ENCODE results near the gene AMFR. TPM values are rescaled to one million over a fixed set of nuclear protein-coding genes. Genes with fewer than 3 reads are reported as not detected.

AMFR gene
- total and polyA plus RNA-seq, 4 donors, result 122 to 239 (median 129) TPM

DNA sequence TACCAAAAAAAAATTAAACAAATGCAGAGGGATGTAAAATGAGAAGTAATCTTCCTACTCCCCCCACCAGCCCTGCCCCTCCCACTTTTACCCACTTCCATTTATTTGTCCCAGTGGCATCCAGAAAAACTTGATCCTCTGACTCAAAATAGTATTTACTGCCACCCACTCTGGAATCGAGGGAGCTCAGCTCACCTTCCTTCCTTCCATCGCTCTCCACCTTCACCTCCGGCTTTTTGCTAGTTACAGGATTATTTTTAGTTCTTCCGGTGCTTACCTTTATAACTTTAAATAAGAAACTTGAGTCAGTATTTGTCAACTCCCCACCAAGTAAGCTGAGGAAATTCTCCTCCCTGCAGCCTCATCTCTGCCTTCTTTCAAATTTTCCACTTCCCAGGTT, 94.9 kb downstream of the AMFR start:
- DNase-seq (ENCODE audit: low read depth in 4 of 6, low spot score in 6 of 6), result no peak
- no peak overlapping the region for H3K4me3 ChIP-seq (ENCODE audit: low read depth, low read length)
- no peaks in the 10 kb centered on the region for H3K9me3 ChIP-seq (ENCODE audit: control insufficient read depth, insufficient read depth, low read length)
- H3K27me3 ChIP-seq (ENCODE audit: control insufficient read depth, insufficient read depth, low read length), result no peaks in the 10 kb centered on the region
- H3K4me1 ChIP-seq (ENCODE audit: control insufficient read depth, insufficient read depth, low read length), result peaks cover 15% of the 10 kb centered on the region
- H3K36me3 ChIP-seq (ENCODE audit: control insufficient read depth, insufficient read depth, low read length), result peaks cover 87% of the 10 kb centered on the region
- WGBS (ENCODE audit: insufficient coverage), result 100% methylated on average over 1 of the region's 4 CpGs
- H3K27ac ChIP-seq (ENCODE audit: low read depth, low read length), result no peak overlapping the region

DNA sequence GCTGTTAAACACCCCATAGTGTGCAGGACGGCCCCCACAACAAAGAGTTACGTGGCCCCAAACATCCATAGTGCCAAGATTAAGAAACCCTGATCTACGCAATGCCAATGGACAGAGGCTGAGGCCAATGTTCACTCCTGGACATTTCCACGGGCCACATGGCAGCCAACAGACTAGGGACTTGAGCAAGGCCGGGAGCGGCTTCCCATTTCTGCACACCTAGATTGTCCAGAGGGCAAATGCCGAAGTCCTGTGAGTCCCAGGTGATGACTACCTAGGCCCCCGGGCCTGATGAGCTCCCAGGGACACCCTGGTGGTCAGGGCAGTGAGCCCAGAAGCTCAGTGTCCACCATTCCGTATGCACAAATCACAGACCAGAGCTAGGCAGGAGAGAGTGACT, 95.5 kb downstream of the AMFR start:
- WGBS (ENCODE audit: insufficient coverage), result 91% methylated on average over 9 of the region's 9 CpGs
- Histone ChIP-seq H3K4me1 (ENCODE audit: control insufficient read depth, insufficient read depth, low read length) (peaks cover 15% of the 10 kb centered on the region), H3K9me3 (ENCODE audit: control insufficient read depth, insufficient read depth, low read length) (no peaks in the 10 kb centered on the region), H3K27me3 (ENCODE audit: control insufficient read depth, insufficient read depth, low read length) (no peaks in the 10 kb centered on the region), H3K4me3 (ENCODE audit: low read depth, low read length) (no peak overlapping the region), H3K36me3 (ENCODE audit: control insufficient read depth, insufficient read depth, low read length) (peaks cover 81% of the 10 kb centered on the region), H3K27ac (ENCODE audit: low read depth, low read length) (no peak overlapping the region)
- DNase-seq (ENCODE audit: low read depth in 4 of 6, low spot score in 6 of 6), result no peak

DNA sequence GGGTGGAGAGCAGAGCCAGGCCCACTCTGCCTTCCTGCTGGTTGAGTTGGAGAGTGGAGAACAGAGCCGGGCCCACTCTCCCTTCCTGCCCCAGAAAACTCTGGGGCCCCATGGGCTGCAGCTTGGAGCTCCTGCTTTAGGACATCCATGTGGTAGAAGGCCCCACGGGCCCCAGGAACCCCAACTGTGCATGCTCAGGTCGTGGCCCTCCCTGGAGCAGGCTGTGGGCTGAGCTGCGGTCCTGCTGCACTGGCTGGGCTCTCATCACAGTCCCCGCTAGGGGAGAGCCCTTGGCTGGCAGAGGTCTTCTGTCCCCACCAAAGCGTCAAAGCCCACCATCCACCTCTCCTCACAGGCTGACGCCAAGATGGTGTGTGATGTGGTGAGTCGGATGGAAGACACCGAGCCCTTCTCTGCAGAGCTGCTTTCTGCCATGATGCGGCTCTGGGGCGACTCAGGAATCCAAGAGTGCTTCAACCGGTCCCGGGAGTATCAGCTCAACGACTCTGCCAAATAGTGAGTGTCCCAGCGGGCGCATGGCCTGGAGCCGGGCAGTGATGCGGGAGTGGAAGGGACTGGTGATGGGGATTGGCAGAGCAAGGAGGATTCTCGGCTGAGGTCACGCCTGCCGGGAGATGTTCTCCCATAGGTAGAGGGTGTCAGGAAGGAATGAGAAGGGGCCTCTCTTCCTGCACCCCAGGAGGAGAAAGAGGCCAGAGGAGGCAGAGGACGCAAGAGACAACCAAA, 96.9 kb downstream of the AMFR start:
- H3K36me3 ChIP-seq (ENCODE audit: control insufficient read depth, insufficient read depth, low read length), result peaks cover 74% of the 10 kb centered on the region
- no peak overlapping the region for H3K27ac ChIP-seq (ENCODE audit: low read depth, low read length)
- 93% methylated on average over 18 of the region's 22 CpGs for WGBS (ENCODE audit: insufficient coverage)
- H3K4me3 ChIP-seq (ENCODE audit: low read depth, low read length), result no peak overlapping the region
- DNase-seq (ENCODE audit: low read depth in 4 of 6, low spot score in 6 of 6), result no peak
- H3K4me1 ChIP-seq (ENCODE audit: control insufficient read depth, insufficient read depth, low read length), result peaks cover 15% of the 10 kb centered on the region
- H3K9me3 ChIP-seq (ENCODE audit: control insufficient read depth, insufficient read depth, low read length), result no peaks in the 10 kb centered on the region
- no peaks in the 10 kb centered on the region for H3K27me3 ChIP-seq (ENCODE audit: control insufficient read depth, insufficient read depth, low read length)

DNA sequence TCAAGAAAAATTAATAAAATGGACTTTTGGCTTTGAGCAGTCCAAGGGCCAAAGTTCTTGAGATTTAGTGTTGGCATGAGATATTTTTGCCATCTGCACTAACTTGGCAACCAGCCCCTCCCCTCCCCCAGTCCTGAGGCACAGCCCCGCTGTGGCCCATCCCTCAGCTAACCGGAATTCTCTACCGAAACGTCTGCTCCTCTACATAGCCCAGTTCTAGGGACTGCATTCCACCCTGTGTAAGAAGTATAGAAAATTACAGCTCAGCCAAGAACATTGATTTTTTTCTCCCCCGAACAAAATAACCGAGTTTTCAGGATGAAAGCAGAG, 97.5 kb downstream of the AMFR start:
- Histone ChIP-seq H3K27me3 (ENCODE audit: control insufficient read depth, insufficient read depth, low read length) (no peaks in the 10 kb centered on the region), H3K27ac (ENCODE audit: low read depth, low read length) (no peak overlapping the region), H3K36me3 (ENCODE audit: control insufficient read depth, insufficient read depth, low read length) (peaks cover 72% of the 10 kb centered on the region), H3K9me3 (ENCODE audit: control insufficient read depth, insufficient read depth, low read length) (no peaks in the 10 kb centered on the region), H3K4me3 (ENCODE audit: low read depth, low read length) (no peak overlapping the region), H3K4me1 (ENCODE audit: control insufficient read depth, insufficient read depth, low read length) (peaks cover 12% of the 10 kb centered on the region)
- DNase-seq (ENCODE audit: low read depth in 4 of 6, low spot score in 6 of 6), result no peak
- WGBS (ENCODE audit: insufficient coverage), result no CpG with 5 or more reads among the region's 6 CpGs

DNA sequence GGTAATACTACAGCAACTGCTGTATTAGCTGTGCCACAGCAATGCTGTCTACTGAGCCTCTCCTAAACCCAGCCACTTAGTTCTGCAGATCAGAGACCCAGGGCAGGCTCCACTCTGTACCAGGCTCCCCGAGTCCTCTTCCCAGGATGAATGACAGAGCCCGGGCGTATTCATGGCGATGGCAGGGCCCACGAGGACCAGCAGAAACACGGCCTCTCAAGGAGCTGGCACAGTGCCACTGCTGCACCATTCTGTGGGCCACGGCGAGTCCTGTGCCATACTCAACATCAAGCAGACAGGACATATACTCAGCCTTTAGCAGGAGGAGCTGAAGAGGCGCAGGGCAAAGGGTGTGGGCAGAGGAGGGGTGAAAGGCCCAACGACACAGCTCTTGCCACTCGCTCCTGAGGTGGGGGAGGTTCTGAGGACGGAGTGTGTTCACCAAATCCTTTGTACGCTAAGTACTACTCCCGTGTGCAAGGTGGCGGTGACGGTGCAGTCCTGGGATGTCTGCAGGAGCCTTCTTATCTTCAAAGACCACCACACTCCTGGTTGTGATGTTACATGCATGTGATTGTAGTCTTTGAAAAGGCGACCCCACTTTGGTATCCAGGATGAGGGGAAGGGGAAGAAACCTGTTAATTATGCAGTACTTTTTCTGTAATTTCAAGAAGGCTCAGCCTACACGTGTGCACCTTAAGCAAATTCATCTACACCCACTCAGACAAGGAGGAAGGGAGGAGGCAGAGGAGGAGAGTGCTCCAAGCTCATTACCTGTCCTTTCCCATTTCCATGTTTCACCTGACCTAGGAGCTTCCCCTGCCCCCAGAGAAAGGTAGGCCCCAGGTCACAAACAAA, 98.0 kb downstream of the AMFR start:
- H3K4me1 ChIP-seq (ENCODE audit: control insufficient read depth, insufficient read depth, low read length), result peaks cover 7% of the 10 kb centered on the region
- H3K27ac ChIP-seq (ENCODE audit: low read depth, low read length), result no peak overlapping the region
- WGBS (ENCODE audit: insufficient coverage), result 55% methylated on average over 7 of the region's 18 CpGs
- DNase-seq (ENCODE audit: low read depth in 4 of 6, low spot score in 6 of 6), result peak in 1 of 6 donors; percentile 23
- H3K9me3 ChIP-seq (ENCODE audit: control insufficient read depth, insufficient read depth, low read length), result no peaks in the 10 kb centered on the region
- peaks cover 70% of the 10 kb centered on the region for H3K36me3 ChIP-seq (ENCODE audit: control insufficient read depth, insufficient read depth, low read length)
- H3K4me3 ChIP-seq (ENCODE audit: low read depth, low read length), result no peak overlapping the region
- no peaks in the 10 kb centered on the region for H3K27me3 ChIP-seq (ENCODE audit: control insufficient read depth, insufficient read depth, low read length)

DNA sequence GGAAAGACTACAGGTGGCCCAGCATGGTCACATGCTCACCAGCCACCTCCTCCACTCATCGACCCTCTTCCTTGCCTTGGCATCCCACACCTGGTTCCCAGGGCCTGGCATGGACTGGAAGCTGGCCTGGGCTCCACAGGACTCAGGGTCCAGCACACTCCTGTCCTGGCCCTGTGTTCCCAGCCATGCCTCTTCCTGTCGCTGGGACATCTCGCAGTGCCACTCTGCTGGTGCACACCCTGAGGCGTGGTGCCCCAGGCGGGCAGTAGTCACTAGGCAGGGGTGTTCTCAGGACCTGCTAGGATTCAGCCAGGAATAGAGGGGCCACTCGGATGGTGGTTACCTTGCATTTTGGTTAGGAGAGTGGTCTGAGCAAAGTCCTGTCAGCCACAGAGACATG, 99.4 kb downstream of the AMFR start:
- WGBS (ENCODE audit: insufficient coverage), result 95% methylated on average over 6 of the region's 6 CpGs
- Histone ChIP-seq H3K4me1 (ENCODE audit: control insufficient read depth, insufficient read depth, low read length) (peaks cover 10% of the 10 kb centered on the region), H3K27ac (ENCODE audit: low read depth, low read length) (no peak overlapping the region), H3K36me3 (ENCODE audit: control insufficient read depth, insufficient read depth, low read length) (peaks cover 65% of the 10 kb centered on the region), H3K27me3 (ENCODE audit: control insufficient read depth, insufficient read depth, low read length) (no peaks in the 10 kb centered on the region), H3K9me3 (ENCODE audit: control insufficient read depth, insufficient read depth, low read length) (no peaks in the 10 kb centered on the region), H3K4me3 (ENCODE audit: low read depth, low read length) (no peak overlapping the region)
- no peak for DNase-seq (ENCODE audit: low read depth in 4 of 6, low spot score in 6 of 6)

DNA sequence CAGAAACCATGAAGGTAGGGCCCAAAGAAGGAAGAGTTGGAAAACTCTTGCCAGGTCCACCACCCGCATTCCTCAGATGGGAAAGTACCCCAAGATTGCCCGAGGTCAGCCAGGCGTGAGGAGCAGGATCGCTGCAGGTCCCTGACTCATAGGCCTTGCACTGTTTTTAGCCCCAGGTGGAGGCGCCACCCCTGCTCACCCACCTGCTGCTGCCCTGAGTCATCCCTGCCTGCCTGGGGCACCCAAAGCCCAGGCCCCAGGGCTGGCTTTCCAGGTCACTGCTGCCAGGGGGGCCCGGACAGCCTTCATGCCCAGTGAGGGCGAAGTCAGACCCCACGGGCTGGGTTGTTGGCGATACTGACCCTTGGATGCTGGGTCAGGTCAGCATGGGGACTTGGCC, 100.9 kb downstream of the AMFR start:
- Histone ChIP-seq H3K27ac (ENCODE audit: low read depth, low read length) (no peak overlapping the region), H3K4me1 (ENCODE audit: control insufficient read depth, insufficient read depth, low read length) (peaks cover 21% of the 10 kb centered on the region), H3K4me3 (ENCODE audit: low read depth, low read length) (no peak overlapping the region), H3K9me3 (ENCODE audit: control insufficient read depth, insufficient read depth, low read length) (no peaks in the 10 kb centered on the region), H3K27me3 (ENCODE audit: control insufficient read depth, insufficient read depth, low read length) (no peaks in the 10 kb centered on the region), H3K36me3 (ENCODE audit: control insufficient read depth, insufficient read depth, low read length) (peaks cover 63% of the 10 kb centered on the region)
- 93% methylated on average over 9 of the region's 9 CpGs for WGBS (ENCODE audit: insufficient coverage)
- no peak for DNase-seq (ENCODE audit: low read depth in 4 of 6, low spot score in 6 of 6)

DNA sequence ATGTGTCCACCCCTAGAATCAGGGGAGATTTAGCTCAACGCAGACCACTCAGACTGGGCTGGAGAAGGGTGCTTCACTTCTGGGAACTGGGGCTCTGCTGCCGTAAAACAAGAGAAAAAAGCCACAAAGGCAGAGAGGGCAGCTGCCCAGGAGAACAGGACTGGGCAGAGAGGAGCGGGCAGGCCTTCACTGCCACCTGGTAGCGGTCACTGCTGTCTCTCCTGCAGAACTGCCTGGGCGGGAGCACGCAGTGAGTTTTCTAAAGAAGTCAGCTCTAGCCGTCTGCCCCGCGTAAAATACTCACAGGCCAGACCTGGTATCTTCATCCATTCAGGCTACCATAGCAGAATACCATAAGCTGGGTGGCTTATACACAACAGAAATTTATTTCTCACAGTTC, 103.8 kb downstream of the AMFR start:
- no peak for DNase-seq (ENCODE audit: low read depth in 4 of 6, low spot score in 6 of 6)
- Histone ChIP-seq H3K4me1 (ENCODE audit: control insufficient read depth, insufficient read depth, low read length) (peaks cover 31% of the 10 kb centered on the region), H3K4me3 (ENCODE audit: low read depth, low read length) (no peak overlapping the region), H3K9me3 (ENCODE audit: control insufficient read depth, insufficient read depth, low read length) (no peaks in the 10 kb centered on the region), H3K27ac (ENCODE audit: low read depth, low read length) (no peak overlapping the region), H3K36me3 (ENCODE audit: control insufficient read depth, insufficient read depth, low read length) (peaks cover 43% of the 10 kb centered on the region), H3K27me3 (ENCODE audit: control insufficient read depth, insufficient read depth, low read length) (no peaks in the 10 kb centered on the region)
- WGBS (ENCODE audit: insufficient coverage), result 90% methylated on average over 7 of the region's 9 CpGs

DNA sequence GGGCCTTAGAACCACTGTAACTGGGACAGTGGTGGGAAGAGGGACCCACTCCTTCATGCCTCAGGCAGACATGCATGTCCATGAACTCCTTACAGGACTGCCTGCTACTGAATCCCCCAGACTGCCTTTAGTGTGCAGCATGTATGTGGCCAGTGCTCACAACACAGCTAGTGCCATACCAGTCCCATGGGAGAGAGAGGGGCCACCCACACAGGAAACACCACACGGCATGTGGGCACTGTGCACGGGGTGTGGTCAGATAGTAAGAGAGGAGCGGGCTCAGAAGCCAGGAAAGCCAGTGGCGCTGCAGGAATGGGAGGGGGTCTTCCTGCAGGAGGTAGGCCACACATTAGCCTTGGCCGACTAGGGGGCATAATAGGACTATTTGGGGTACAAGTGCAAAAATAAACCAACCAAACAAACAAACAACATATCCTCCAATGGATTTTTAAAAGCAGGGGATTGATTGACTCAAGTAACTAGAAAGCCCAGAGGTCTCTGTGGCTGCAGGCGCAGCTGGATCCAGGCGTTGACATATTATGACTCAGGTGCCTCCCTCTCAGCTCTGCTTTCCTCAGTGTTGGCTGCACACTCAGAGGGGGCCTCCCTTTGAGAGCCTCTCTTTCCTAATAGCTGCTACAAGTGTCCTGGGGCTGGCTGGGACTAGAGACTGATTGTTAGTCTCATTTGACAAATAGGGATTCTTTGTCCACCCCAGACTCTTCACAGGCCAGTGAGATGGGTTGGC, 104.4 kb downstream of the AMFR start:
- no peaks in the 10 kb centered on the region for H3K9me3 ChIP-seq (ENCODE audit: control insufficient read depth, insufficient read depth, low read length)
- peaks cover 45% of the 10 kb centered on the region for H3K36me3 ChIP-seq (ENCODE audit: control insufficient read depth, insufficient read depth, low read length)
- WGBS (ENCODE audit: insufficient coverage), result 100% methylated on average over 2 of the region's 7 CpGs
- no peaks in the 10 kb centered on the region for H3K27me3 ChIP-seq (ENCODE audit: control insufficient read depth, insufficient read depth, low read length)
- no peak overlapping the region for H3K4me3 ChIP-seq (ENCODE audit: low read depth, low read length)
- H3K27ac ChIP-seq (ENCODE audit: low read depth, low read length), result no peak overlapping the region
- H3K4me1 ChIP-seq (ENCODE audit: control insufficient read depth, insufficient read depth, low read length), result peaks cover 35% of the 10 kb centered on the region
- DNase-seq (ENCODE audit: low read depth in 4 of 6, low spot score in 6 of 6), result no peak
